GM21360 (cell line): ENCODE measurements around the gene DNAH6.
A peak's percentile ranks its signal among the peaks of the same experiment; 100 is the strongest.
"Not testable (repeated sequence)": the region's sequence is repeated elsewhere in the genome, so short reads cannot be mapped to it uniquely, and the experiment has no call there.

Experiments used
- ATAC-seq: cut with Tn5 transposase; IDR thresholded peaks from one replicate; pipeline ENCODE4 v1.9.1; 2021; ENCODE audit warnings: mild to moderate bottlenecking, moderate library complexity; ENCODE audit not compliant: unreplicated experiment

DNAH6 gene

DNA sequence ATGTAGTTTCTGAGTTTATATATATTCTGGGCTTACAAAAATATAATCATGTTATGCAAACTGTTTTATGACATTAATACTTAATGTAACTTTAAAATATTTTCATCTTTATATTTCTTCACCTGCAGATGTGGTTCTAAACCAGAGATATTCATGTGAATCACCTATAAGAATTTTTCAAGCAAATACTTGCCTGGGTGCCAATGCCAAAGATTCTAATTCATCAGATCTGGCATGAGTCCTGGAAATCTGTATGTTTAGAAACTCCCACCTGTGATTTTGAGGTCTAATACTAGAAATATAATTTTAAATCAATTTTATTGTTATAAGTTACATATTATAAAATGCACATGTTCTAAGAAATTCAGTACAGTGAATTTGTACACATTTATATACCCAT, 19.9 kb upstream of the DNAH6 start:
- no peak for ATAC-seq

DNA sequence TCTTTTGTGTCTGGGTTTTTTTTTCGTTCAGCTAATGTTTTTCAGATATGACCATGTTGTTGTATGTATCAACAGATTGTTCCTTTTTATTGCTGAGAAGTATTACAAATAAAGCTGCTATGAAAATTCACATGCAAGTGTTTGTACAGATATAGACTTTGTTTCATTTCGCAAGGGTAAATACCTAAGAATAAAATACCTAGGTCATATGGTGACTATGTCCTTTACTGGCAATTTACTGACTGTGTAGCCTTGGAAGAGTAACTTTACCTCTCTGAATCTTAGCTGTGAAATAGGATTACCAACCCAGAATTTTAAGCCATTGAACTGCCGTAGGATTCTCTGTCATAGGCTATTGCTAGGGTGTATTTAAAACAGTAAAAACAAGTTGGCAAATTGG, 19.0 kb upstream of the DNAH6 start:
- no peak for ATAC-seq

DNA sequence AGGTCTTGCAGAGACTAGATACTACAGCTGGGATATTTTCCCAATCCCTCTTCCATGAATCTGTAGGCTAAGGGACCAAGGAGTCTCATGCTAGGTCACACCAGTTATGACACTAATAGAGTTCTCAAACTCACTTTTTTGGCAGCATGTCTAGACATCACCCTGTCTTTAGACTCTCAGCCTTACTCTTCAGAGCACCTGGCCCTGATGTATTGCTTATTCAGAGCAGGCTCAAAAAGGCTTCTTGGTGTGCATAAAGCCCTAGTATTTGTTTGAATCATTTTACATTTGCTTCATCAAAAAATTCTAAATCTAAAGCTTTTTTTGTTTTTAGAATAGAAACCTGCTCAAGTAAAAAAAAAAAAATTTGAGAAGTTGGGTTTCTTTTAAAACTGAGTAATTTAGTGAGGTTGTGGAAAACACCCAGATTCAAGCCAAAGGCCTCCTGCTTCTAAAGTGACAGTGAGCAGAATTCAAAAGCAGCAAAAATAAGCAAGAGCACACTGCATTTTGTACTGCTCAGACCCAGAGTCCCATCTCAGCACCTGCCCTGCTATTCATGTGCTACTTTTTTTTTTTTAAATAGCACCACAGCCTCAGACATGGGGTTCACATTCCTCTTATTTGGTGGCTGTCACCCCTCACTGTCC, 18.0 kb upstream of the DNAH6 start:
- no peak for ATAC-seq

DNA sequence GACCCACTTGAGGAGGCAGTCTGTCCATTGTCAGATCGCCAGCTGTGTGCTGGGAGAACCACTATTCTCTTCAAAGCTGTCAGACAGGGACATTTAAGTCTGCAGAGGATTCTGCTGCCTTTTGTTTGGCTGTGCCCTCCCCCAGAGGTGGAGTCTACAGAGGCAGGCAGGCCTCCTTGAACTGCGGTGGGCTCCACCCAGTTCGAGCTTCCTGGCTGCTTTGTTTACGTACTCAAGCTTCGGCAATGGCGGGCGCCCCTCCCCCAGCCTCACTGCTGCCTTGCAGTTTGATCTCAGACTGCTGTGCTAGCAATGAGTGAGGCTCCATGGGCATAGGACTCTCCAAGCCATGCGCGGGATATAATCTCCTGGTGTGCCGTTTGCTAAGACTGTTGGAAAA, 5.3 kb upstream of the DNAH6 start:
- ATAC-seq: not testable (repeated sequence)

DNA sequence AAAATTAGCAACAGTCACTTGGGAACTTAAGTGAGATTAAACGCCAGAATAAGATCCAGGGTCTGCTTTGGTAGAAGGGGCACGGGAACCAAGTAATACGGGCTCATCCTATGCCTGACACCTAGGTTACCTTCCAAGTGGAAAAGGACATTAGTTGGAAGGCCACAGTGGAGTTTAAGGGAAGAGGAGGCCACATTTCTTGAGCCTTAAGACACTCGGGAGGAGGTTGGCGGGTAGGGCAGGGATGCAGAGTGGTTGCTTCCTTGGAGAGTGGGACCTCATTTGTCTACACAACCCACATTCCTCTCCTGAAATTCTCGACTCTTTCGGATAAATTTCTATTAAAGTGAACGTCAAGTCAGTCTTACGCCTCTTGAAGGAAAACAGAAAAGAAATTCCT, 510 bp upstream of the DNAH6 start:
- no peak for ATAC-seq

DNA sequence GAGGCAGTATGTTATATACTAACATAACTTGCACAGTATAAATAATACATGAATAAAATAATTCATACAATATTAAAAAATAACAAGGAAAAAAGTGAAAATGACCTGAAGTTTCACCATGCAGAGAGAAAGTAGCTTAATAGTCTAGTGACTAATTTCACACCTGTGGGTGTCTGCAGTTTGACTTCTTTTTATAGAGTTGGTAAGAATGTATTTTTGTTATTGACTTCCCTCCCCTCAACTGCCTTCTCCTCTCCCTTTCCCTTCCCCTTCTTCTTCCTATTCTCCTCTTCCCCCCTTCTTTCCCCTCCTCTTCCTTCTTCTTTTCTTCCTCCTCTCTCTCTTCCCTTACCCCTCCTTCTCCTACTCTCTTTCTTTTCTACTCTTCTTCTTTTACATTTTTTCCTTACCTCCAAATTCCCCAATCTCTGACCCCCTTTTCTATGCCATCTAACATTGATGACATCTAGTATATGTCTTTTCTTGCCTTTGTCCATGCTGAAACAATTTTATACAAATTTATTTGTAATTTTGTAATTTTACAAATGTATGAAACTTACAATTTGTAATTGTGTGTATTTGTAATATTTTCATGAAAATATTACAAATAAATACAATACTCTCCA, 3.1 kb downstream of the DNAH6 start:
- ATAC-seq: no peak

DNA sequence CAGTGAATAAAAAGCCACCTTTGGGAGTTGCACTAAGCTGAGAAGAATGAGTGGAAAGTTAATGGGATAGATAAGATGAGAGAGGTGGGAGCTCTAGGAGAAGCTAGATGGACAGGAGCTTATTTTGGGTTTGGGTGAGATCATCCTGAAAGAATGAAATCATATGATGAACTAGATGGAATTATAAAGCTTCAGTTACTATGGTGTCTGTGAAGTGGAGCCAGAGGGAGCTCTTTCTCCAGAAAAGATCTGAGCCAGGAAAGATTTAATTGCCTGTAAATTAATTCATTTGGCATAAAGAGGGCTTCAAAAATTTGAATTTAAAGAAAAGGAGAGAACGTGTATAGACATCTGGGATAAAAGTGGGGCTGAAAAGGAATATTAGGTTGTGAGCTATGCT, 10.3 kb downstream of the DNAH6 start:
- ATAC-seq: no peak

DNA sequence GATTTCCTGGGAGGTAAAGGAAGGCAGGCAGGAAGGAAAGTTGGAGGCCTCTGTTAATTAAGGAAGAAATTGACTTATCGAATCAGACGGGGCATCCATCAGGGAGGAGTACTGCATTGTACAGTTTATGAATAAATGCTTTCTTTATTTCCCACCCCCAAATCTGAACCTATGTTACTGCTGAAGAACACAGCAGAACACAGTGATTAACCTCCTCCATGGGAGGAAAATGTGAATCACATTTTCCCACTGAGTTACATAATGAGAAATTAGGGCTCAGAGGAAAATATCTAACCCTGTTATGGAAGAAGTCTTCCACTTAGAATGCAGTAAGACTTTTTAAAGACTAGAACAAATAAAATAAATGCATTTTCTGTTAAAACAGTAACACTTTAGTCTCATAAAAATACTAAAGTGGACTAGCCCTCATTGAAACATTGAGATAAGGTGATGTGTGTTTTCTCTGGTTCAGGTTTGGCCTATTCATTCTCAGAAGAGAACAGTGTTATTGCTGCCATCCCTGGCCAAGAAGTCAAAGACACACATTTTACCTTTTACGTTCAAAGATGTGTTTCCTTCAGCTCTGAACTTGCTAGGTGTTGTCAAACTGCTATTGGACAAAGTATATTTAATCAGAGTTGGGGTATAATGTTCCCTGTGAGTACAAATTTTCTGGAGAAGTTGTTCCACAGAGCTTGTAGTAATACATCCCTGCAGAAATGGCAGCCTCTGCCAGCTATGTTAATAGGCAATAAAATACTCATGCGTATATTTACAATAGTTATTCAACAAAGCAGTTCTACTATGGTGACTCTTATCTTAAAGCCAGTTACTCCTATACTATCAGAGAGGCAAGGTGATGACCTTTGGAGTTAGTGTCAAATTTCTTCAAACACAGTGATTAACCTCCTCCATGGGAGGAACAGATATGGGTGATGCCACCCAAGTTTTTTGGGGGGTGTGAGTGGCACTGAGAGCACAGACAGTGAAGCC, 11.1 kb downstream of the DNAH6 start:
- ATAC-seq: no peak

DNA sequence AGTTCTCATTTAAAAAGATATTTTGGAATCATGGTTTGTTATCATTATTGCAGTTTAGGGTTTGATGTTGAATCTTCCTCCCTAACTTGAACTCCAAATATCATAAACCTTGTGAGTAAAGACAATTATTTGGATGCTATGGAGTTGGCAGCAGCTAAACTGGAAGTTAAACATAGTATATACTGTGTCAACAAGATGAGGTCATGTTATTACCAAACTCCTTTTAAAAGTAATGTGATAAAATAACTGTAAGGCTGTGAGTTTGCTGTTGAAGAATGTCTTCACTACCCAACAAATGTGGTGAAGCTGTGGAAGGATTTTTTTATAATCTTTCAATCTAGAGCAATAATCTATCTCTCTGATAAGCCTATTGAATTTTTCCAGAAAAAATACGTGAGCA, 16.0 kb downstream of the DNAH6 start:
- ATAC-seq: no peak

DNA sequence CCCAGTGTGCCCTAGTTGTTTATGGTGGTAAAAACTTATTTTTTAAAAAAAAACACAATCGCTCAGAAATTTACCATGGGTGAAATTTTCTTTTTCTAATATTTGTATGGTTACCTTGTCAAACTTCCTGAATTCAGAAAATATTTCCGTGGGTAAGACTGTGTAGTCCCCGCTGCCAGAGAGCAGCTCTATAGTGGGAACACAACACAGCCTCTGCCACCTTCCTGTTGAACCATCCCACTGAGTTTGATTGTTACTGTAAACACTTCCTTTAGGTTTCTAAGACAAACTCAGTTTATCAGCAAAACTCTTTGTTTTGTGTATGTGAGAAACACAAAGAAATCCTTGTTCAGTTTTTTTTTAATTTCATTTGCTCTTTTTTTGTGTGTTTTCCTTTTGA, 17.9 kb downstream of the DNAH6 start:
- ATAC-seq: no peak

DNA sequence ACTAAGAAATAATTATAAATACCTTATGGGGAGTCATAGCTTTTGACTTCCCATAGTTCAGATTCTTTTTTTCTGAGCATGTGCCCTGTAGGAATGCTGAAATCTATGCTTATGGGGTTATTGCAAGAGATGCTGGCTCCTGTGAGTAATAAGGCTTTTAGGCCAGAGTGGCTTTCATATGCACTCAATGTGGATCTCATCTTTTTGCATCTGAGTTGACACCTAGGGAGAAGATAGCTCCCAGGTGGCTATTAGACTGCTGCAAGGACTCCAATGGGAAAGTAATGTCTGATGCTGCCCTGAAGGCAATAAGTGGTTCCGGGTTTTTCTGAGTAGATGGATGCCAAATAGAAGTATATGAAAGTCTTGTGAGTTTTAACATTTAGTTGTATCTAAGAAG, 21.0 kb downstream of the DNAH6 start:
- no peak for ATAC-seq

DNA sequence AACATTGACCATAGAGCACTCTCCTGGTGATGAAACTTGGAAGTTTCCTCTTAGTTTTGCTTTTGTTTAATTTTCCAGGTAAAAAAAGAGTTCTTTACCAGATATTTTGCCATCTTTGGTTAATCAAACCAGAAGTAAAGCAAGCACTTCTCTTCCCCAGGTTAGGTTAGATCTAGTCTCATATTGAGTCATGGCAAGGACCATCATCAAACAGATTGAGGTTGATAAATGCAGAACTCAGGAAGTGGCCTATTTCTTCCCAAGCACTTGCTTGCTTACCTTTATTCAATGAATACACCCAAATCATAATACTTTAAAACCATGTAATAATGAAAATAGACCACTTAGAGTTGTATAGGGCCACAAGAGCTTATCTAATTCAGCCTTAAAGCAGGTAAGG, 23.4 kb downstream of the DNAH6 start:
- no peak for ATAC-seq

DNA sequence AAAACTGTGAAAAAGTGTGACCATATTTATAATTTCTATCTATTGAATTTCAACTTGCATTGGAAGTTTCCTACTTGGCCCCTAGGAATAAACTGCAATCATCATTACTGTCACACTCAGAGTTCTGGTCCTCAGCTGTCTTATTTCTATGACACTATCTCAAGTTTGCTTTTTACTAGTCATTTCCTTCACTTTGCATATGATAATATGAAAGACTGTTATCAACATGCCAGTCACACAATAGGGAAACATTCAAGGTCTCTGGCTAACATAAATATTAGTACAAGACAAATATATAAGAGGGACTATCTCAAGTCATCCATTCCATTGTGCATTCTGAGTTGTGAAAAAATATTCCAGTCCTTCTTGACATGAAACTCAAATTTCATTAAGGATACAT, 28.7 kb downstream of the DNAH6 start:
- ATAC-seq: no peak

DNA sequence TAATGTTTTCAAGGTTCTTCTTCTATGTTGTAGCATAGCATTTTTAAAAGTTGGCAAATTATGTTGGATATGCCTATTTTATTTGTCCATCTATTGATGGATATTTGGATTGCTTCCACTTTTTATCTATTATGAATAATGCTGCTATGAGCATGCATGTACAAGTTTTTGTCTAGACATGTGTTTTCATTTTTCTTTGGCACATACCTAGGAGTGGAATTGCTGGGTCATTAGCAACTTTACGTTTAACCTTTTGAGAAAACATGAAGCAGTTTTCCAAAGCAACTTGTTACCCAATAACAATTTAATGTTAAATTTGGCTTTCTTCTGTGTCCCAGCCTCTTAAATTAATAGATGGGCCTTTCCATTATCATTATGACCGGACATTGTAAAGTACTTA, 30.3 kb downstream of the DNAH6 start:
- no peak for ATAC-seq

DNA sequence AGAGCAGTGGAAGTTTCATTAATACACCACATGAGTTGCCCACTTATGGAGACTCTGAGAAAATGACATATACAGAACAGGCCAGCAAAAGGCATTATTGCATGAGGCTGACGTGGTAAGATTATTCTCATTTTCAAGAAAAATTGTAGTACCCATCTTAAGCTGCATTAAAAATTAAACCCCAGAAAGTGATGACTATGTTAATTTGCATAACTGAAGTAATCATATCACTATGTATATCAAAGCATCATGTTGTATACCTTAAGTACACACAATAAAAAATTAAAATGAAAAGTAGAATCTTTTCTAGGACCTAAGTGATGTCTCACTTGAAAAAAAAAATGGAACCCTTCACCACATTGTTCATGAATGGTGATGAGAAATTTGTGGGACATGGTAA, 32.0 kb downstream of the DNAH6 start:
- ATAC-seq: no peak

DNA sequence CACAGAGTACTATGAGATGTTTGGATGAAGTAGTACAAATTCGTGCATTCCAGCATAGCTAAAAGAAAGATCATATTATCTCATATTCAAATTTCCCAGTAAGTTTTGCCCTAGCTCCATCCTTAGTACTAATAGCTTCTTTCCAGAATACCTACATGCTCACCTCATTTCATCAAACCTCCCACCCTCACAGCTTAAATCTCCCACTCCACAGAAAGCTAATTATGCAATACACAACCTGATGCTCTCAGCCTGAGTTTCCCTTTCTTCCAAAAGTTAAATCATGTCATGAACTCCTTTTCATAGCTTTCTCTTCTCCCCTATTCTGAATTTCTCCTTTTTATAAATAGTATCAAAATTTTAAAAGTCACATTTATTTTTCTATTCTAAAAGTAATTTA, 34.6 kb downstream of the DNAH6 start:
- ATAC-seq: no peak

DNA sequence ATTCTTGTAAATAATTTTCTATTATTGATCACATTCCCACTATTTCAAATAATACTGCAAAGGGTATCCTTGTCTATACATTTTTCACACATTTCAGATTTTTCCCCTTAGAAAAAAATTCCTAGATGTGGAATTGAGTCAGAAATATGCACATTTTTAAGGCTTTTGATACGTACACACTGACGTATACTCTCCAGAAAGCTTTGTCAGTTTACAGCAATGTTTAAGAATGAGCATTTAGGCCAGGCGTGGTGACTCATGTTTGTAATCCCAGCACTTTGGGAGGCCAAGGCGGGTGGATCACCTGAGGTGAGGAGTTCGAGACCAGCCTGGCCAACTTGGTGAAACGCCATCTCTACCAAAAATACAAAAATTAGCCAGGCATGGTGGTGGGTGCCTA, 35.2 kb downstream of the DNAH6 start:
- not testable (repeated sequence) for ATAC-seq

DNA sequence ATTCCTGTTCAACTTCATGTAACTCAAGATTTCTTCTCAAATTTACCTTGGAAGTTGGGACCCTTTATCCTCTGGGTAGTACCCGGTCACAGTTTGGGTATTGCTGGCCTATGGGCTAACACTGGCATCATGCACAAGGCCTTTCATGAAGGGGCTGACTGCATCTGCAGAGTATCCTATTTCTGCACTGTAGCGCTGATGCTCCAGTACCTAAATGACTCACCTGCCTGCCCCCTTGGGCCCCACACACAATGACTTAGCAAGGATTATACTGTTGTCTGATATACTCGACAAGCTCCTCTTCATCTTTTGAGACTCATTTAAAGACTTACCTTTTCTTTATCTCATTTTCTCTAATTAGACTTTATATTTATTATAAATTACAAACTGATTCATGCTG, 39.9 kb downstream of the DNAH6 start:
- ATAC-seq: peak; percentile 78

DNA sequence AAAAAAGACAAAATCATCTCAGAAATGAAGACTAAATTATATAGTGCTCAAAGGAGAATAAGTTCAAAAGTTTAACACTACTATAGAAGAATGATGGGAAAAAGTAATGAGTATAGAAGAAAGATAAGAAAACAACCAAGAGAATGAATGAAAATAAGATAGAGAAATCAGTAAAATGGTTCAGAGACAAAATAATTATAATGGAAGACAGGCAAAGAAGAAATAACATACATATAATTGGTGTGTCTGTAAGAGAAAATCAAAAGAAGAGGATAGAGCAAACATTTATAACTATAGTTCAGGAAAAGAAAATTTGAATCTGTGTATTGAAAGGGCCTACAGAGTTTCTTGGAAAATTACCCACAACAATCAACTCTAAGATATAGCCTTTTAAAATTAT, 43.5 kb downstream of the DNAH6 start:
- ATAC-seq: no peak

DNA sequence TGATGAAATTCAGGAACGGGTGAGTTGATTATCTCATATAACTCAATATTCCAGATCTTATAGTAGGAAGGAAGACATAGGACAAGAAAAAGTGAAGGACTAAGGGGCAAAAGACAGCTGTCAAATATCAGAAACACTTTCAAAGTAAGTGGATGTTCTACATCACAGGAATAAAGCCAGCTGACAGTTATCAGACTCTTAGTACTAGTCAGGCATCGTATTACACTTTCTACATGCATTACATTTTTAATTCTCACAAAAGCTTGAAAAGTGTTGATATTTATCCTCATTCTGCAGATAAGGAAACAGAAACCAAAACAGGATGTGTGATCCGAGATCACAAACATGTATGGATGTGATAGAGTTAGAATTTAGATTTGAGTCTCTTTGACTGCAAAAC, 63.4 kb downstream of the DNAH6 start:
- no peak for ATAC-seq

DNA sequence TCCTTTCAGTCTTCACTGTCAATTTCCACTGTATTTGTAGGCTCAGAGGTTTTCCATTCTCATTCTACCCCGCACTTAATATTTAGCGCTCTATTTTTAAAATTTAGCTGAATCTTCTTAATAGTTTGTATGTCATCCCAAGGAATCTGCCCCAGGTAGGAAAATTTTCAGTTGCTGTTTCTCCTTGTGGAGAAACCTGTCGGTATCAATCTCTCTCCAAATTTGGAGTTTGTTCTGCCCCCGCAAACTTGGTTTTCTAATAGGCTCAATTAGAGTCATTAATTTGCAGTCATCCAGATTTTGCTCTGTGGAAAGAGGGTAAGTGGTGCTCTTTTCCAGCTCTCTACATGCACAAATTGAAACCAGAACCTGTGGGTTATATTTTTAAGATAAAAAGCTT, 87.6 kb downstream of the DNAH6 start:
- ATAC-seq: no peak

DNA sequence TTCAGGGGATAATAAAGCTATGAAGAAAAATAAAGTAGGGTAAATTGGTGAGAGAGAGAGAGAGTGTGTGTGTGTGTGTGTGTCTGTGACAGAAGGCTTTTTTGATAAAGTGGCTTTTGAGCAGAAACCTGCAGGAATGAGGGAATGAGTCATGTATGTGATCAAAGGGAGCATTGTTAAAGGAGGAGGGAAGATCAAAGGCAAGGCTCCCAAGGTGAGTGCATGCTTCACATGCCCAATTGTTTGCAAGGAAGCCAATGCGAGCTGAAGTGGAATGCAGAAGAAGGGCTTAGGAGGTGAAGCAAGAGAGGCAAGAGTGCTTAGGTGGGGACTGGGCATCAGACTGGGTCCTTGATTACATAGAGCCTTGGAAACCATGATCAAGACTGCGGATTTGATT, 96.8 kb downstream of the DNAH6 start:
- no peak for ATAC-seq
